Activated T-cell treated with anti-CD3 and anti-CD28 coated beads, Interleukin-2, amount 50 U/mL, for 1 hour (primary cell): Measurements from ENCODE around the gene CAMKMT.
"Not testable (repeated sequence)": the region's sequence is repeated elsewhere in the genome, so short reads cannot be mapped to it uniquely, and the experiment has no call there.

ENCODE experiments used
- DNase-seq: peaks from one replicate; pipeline ENCODE4 v3.0.0-alpha.2; 2020

The CAMKMT gene

DNA sequence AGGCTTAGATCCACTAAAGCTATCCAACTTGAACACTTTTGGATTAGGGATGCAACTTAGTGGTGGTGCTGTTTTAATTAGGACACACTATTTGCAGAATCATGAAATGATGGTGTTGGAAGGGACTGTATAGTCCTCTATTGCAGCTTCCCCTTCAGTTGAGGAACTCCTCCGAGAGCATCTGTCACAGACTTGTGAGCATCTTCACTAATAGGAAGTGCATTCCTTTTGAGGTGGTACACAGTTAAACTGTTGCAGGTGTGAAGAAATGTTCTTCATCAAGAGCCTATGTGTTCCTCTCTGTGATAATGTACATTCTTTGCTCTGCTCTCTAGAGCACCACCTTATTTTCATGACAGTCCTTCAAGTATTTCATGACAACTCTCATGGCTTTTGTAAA lies 197.4 kb downstream of the CAMKMT start:
- no peak for DNase-seq

DNA sequence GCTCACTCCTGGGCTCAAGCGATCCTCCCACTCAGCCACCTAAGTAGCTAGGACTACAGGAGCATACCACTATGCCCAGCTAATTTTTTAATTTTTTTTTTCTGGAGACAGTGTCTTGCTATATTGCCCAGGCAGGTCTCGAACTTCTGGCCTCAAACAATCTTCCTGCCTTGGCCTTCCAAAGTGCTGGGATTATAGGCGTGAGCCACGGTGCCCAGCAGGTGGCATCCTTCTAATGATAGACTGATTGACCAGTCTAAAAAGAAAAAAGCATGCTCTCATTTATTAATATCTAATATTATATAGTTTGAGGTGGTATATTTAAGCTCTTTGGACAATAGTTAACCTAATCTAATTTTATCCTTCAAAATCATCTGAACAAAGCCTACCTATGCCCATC lies 198.6 kb downstream of the CAMKMT start:
- no peak for DNase-seq

DNA sequence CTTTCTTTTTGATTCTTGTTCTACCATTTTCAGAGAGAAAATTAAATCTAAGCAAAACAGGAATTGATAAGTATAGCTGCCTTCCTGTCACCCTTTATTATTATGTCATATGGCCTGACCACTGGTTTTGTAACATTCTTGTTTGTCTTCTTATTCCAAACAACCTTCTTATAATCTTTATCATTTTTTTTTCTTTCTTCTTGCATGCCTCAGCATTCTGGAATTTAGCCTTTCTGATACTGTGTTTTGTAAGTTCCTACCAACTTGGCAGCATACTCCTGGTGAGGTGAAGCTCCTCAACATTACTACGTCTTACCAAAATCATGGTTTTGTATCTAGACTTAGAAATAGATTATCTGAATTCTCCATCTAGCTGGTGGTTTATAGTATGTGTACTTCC lies 199.2 kb downstream of the CAMKMT start:
- DNase-seq = no peak

DNA sequence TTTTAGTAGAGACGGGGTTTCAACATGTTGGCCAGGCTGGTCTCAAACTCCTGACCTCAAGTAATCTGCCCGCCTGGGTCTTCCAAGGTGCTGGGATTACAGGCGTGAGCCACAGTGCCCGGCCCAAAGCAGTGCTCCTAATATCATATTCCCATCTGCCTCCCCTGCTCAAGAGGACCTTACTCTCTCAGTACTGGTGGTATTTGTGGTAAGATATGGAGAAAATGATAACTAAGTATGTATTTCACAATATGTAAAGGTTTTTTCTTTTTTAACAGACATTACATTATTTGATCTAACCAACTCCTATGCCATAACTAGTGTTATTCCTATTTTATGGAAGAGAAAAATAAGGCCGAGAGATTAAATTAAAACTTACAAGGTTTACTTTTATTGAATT lies 201.0 kb downstream of the CAMKMT start:
- no peak for DNase-seq

DNA sequence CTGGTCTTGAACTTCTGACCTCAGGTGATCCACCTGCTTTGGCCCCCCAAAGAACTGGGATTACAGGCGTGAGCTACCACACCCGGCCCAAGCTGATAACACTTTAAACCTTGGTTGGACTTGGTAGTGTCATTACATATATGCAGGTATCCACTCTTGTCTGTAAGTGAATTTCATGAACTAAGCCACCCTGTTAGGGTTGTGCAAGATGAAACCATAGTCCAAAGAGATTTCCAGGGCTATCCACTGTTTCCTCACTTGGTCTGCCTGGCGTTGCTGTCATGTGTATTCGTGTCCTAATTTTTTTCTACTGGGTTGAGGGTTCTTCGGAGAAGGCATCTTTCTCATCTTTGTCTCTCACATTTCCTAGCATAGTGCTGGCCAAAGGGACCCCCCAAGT lies 203.0 kb downstream of the CAMKMT start:
- DNase-seq = no peak

DNA sequence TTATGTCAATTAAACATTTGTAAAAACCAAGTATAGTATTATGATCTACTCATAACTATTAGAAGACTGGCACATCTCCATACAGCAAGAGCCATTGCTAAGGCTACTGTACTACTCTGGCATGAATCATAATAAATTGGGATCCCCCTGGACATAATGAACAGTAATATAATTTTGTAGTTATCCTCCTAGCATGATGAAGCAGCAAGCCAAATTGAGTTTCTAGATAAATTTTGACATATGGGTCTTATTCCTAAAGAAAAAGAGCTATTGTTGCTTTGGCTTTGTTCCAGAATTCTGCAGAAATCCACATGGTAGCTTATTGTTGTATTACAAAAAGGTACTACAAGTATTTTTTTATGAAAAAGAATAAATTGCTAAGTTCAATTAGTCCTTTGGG lies 204.3 kb downstream of the CAMKMT start:
- no peak for DNase-seq

DNA sequence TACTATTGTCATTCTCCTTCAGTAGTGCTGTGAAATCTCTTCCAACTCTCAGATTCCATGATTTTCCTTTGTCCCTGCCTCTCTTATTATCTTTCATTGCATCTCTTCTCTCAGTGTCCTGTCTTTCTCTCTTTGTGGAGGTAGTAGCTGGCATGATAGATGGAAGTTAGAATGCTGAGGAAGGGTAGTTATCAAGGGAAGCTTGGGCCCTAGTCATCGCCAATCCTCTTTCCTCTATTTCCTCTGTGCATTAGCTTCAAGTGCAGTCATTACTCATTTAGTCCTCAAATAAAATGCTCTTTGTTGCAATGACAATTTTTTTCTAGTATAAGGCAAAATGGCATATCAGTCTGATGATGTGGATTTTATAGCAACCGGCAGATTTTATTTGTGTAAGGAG lies 207.7 kb downstream of the CAMKMT start:
- DNase-seq = no peak

DNA sequence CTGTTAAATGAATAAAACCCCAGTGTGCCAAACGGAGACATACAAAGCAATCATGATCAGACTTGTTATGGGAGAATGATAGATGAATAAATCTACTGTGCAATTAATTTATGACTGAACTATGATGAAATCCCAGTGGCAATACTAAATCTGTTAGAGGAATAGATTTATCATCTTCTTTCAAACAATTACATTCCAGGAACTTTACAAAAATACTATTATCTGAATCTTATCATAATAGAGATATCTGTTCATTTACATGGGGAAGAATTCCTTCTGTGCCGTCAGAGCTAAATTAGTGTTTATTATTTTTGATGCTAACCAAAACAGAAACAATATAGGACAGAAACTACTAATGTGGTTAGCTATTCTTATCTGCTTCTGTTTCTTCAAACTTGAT lies 208.5 kb downstream of the CAMKMT start:
- DNase-seq = no peak

DNA sequence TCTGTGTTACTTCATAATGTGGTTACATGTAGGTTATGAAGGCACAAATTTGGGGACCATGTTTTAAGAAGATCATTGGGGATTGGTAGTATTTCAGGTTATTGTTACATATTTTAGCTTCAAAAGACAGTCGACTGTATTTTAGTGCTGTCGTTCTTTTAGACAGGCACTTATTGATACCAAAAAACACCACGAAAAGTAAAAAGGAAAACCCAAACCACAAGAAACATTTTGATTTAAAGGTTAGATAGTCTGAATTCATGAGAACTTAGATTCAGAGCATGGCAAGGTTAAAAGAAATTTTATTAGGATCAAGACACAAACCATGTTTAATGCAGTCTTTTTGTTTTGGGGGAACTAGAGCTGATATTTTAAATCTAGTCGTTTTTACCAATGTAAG lies 209.0 kb downstream of the CAMKMT start:
- no peak for DNase-seq

DNA sequence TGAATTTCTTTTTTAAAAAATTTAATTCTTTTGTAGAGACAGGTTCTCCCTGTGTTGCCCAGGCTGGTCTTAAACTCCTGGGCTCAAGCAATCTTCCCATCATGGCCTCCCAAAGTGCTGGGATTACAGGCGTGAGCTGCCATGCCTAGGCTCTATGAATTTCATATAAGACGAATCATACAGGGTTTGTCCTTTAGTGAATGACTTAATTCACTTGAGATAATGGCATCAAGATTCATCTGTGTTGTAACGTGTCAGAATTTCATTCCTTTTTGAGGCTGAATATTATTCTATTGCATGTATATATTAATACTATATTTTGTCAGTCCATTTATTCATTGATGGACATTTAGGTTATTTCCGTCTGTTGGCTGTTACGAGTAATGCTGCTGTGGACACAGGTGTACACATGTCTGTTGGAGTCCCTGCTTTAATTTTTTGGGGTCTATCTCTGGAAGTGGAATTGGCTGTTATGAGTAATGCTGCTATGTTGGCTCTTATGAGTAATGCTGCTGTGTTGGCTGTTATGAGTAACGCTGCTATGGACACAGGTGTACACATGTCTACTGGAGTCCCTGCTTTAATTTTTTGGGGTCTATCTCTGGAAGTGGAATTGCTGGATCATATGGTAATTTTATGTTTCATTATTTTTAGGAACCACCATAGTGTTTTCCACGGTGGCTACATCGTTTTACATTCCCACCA lies 210.6 kb downstream of the CAMKMT start:
- DNase-seq = no peak

DNA sequence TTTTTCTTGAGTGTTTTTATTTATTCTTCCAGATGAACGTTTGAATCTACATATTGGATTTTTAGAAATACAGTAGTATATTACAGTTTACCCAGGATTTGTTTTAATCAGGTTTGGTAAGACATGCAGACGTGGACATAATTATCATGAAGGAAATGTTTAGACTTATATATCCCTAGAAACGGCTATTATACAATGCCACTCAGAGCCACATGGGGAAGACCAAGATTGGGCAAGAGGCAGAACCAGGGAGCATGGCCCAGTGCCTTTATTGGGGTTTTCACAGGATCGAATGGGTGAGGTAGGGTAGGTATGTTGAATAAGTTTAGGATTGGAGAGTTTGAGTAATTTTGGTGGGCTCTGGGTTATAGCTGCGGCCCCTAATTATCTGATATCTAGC lies 212.2 kb downstream of the CAMKMT start:
- DNase-seq = no peak

DNA sequence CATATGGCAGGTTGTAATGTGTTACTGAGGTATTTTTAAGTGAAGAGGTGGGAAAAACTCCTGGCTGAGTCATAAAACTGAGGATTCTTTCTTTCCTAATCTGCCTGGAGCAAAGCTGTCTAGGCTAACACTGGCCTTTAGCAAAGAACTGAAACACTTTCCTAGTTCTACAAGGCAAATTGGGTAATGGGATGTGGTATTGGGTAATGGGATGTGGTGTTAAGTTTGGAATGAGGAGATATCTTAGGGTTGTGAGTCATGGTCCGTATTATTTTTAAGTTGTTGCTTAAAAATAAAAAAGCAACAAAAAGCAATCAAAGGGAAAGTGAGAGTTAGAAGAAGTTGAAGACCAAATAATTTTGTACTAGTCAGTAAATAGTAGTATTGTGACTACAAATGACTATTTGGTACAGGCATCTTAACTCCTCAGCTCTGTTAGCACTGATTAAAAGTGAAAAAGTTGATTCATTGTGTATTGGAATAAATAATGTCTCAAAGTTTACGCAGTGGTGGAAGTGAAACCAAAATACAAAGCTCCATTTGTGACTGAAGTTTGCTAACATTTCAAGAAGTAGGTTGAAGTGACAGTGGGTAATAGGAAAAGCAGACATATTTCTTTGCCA lies 216.8 kb downstream of the CAMKMT start:
- no peak for DNase-seq

DNA sequence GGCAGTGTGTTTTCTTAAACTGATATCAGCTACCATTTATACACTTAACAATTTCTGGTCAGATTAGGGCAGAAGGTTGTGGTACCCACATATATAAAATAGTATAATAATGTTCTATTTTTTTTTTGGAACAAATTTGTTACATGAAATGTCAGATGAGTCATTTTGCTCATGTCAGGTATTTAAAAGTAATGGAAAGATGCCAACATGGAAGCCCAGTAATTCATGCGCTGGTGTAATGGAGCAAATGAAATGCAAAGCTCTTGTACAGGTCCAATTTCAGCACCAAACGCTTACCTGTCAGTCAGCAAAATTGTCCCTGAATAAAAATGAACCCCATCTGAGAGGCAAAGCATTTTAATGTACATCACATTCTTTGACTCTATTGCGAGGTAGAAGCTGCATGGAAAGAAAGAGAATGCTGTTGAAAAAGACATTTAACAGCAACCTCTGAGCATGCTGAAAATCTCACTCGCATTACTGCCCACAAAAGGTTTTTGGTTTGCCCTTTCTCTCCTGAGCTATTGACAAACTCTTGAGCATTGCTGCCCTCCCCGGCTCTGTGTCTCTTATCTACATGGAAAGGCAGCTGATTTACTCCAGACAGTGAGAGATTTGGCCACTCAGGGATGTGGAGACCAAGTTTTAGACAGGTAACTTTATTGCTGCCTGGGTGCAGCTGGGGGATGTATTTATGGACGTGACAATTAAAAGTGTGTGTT lies 217.5 kb downstream of the CAMKMT start:
- DNase-seq = no peak

DNA sequence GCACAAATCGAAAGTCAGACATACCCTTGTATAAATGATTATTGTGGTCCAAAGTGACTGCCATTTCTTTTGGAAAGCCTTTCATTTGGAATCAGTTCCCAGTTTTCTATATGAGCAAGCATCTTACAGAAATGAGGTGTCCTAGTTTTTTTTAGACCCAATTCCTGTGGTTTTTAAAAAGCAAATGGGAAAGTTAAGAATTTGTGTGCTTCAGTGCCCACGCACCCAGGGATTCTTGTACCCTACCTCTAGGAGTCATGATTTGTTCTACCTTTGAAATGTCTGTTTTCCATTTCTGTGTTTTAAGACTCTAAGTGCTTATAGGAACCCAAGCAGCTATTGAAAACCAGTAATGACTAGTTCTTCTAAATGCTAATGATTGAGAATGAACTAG lies 218.1 kb downstream of the CAMKMT start:
- DNase-seq = no peak

DNA sequence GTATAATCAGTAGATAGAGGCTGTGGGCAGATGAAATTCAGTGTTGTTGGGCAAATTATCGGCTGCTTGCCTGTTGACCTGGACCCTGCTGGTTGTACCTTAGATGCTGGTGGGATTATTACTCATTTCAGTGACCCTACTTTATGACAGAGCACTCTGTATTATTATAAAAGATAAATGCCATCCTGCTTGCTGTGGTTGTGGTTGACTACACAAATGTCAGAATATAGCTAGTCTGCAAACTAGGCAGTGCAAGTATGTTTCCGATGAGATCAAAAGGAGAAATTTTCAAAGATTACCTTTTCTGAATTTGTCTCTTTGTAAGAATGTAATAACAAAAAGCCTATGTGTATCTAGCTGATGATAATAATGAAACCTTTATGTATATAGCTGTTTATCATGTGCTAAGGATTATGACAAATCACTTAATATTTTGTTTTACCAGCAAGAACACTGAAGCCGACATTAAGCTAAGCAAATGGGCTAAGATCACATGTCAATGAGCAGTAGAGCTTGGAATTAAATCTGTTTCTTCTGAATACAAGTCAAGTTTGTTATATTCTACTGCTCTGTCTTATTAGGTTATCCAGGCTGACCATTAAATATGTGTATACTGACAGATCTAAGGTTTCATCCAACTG lies 219.2 kb downstream of the CAMKMT start:
- DNase-seq = no peak

DNA sequence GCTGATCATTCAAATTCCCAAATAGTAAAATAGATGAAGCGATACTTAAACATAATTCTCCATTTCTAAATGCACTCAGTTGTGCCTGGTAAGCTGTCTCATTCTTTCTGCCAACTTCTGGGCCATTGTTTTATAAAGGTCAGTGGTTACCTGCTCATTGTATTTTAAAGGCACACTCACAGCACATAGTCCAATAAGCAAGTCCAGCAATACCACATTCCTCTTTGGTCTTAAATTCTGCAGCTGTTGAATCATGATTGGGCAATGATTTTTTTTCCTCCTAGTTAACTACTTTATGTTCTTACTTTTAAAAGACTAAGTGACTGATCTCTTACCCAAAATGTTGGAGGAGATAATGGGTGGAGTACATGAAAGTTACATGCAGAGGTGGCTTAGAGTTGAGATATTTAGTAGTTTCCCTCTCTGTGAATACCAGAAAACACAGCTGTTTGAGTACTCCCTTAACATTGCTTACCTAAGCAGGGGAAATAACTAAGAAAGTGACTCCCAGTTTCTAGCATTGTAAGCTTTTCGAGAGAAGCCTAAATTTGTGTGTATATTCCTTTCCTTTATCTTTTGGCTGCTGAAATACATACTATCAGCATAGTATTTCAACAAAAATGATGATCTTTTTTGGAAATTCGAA lies 220.7 kb downstream of the CAMKMT start:
- DNase-seq = no peak

DNA sequence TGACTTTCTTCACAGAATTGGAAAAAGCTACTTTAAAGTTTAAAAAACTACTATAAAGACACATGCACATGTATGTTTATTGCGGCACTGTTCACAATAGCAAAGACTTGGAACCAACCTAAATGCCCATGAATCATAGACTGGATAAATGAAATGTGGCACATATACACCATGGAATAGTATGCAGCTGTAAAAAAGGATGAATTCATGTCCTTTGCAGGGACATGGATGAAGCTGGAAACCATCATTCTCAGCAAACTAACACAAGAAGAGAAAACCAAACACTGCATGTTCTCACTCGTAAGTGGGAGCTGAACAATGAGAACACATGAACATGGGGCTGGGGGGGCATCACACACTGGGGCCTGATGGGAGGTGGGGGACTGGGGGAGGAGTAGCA lies 233.9 kb downstream of the CAMKMT start:
- DNase-seq = not testable (repeated sequence)

DNA sequence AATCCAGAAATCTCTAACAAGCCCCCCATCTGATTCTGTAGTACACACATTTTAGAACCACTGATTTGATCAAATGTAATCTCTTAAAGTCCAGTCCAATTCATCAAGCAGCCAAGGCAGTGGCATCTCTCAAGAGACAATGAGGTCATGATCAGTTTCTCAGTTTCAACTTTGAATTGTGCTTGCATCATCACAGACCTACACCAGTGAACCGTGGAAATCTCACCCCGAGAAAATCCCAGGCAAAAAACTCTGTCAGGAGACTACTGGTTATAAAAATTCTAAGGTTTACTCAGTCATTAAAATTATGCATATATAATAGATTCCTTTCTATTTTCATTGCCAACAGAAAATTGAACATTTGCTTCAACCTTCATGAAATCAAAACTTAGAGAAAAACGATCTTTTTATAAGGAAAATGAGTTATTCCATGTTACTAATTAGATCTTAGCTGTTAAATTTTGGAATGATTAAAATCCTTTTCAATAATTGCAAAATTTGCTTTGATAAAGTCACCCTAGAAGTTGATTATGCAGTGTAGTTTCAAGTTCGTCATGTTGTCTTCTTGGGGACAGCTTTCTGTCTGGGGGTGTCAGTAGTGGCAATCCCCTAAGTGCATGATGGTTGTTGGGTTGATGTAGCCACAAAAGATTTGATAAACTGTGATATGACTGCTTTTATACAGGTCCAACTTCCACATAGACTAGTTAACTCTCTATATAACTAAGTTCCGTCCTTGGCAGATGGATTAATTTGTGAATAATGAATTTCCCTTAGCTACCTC lies 235.0 kb downstream of the CAMKMT start:
- no peak for DNase-seq

DNA sequence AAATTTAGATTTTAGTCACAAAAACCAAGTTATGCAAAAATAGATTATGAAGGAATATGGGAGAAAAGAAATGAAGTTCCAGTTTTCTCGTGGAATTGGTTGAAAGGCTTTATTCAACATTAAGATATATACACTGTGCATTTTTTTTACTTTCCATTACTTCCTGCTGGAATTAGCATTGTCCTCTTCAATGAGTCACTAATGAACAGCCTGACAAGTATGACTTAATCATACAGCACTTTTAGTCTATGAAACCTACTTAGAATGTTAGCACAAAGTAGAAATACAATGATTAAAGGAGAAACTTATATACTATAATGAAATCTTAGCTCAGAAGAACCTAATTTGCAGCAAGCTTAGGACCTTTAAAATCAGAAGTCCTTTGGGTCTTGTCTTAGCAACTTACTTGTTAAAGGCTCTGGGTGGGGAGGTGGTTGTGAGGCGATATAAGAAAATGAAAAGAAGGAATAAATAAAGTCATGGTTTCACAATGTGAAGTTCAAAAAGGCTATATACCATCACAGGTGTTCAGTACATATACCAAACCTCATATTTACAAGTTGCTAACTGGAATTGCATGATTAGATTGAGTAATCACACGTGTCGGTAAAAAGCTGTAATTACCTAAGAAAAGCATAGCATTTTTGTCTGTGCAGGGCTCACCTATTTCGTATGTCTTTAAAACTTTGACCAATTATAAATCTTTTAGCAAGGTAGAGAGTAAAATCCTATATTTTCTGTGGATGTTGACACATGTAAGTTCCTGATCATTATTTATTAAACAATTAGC lies 236.8 kb downstream of the CAMKMT start:
- no peak for DNase-seq

DNA sequence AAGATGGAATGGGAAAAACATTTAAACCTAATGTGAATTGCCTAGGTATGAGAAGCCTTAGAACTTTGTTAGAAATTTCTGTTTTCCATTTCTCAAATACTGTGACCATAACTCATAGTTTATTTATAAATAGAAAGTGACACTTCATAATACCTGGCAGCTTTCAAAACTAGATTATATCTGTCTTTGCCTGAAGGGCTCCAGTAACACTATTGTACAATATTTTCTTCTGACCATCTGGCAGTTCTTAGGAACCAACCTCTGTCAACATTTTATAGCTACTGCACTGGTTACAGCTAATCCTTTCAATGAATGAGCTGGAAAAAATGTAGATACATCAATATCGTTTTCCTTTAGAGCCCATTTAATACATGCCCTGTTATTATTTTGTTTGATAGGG lies 237.4 kb downstream of the CAMKMT start:
- DNase-seq = no peak

DNA sequence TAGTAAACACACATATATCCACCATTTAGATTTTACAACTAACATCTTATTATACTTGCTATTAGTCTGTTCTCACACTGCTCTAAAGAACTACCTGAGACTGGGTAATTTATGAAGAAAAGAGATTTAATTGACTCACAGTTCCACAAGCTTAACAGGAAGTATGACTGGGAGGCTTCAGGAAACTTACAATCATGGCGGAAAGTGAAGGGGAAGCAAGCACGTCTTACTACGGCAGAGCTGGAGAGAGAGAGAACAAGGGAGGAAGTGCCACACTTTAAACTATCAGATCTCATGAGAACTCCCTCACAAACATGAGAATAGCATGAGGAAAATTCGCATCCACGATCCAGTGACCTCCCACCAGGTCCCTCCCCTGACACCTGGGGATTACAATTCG lies 240.7 kb downstream of the CAMKMT start:
- no peak for DNase-seq

DNA sequence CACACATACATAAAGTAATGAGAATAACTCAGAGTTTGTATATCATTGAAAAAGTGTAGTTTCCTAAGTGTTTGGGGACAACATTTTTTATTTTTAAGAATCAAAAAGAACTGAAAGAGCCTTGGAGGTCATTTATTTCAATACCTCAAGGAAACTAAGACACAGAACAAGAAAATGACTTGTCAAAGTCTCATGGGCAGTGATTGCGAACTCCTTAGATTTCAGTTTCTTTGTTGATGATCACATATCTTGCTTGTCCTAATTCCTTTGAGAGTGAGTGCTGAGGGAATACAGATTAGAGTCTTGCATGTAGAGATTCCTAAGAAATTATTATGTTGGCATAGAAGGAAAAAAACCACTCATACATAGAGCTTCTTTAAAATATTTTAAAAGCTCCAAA lies 243.8 kb downstream of the CAMKMT start:
- DNase-seq = no peak
